K562 treated with DMSO at 1 percent for 12 hours (cell line): ENCODE measurements around the gene EIF2B4. TPM values are rescaled to one million over a fixed set of nuclear protein-coding genes. Genes with fewer than 3 reads are reported as not detected.

Experiments
- total RNA-seq: library from RNA; unstranded; fragments of 300-600 nt; gene quantifications from 2 replicates; pipeline ENCODE4 v1.2.3, GENCODE V29; 2022; ENCODE audit not compliant: insufficient read depth

The EIF2B4 gene
- total RNA-seq: 65.5 and 71.2 TPM in 2 replicates

GRCh38 chr2:27370026-27370815 is at the start of gene EIF2B4, which contains the start of gene SNX17:
Gene EIF2B4 (minus strand): TSS chr2:27370338. CDS start chr2:27370314, 24 bp downstream.
Gene SNX17 (plus strand): TSS chr2:27370616. CDS start chr2:27370744, 128 bp downstream.

DNA sequence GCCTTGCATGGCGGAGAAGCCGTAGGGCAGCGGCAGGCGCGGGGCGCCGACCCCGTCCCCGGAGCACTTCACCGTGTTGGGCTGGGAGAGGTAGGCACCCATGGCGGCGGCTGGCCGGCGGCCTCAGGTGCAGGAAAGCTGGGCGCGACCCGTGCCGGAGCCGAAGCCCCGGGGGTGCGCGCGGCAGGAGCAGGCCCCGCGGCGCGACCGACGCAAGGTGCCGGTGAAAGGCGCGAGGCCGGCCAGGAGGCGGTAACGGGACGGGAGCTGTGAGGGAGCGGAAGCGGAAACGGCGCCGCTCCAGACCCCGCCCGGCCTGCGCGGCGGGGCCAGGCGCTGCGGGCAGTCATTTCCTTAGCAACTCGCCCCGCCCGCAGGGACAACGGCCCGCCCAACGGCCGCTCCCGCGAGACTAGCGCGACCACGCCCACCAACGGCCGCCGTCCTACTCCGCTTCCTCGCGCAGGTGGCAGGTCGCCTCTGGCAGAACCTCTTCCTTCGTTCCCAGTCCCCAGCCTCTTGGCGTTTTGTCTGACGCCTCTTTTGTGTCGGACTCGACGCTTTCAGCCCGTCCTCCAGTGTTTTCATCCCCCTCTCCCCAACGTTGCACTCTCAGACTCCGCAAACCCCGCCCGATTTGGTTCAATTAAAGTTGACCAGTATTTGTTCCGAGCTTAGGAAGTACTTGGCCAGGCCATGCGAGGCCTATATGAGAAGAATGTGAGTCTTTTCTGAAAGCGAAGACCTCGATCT is 39.4 kb upstream of the EIF2B4 start, which contains the start of gene PPM1G:
Gene PPM1G, minus strand, starts transcription at position 271 of the 753 bp plus-strand sequence. Its CDS starts 169 bp downstream, at position 102.

GRCh38 chr2:27380626-27381545 is 10.7 kb upstream of the EIF2B4 start, which contains the start of gene ZNF513:
Gene ZNF513 (minus strand): TSS chr2:27380734. CDS start chr2:27380526, 208 bp downstream.

GRCh38 chr2:27356382-27357181 is 13.6 kb downstream of the EIF2B4 start, which contains the start of gene GTF3C2:
Gene GTF3C2 (minus strand): TSS chr2:27356764. CDS start chr2:27343554, 13,210 bp downstream.

GRCh38 chr2:27322766-27323595 is 47.2 kb downstream of the EIF2B4 start, which contains the start of gene MPV17:
Gene MPV17 (minus strand): TSS chr2:27323097. CDS start chr2:27322517, 580 bp downstream.

Other genes starting within 250 kb of the EIF2B4 start
- gene ABHD1, start 246.5 kb downstream of the EIF2B4 start, total RNA-seq: not detected in 2 replicates
- gene PREB, start 235.7 kb downstream of the EIF2B4 start, total RNA-seq: 70.9 and 81.1 TPM in 2 replicates
- not detected in 2 replicates for gene PRR30, start 230.9 kb downstream of the EIF2B4 start, total RNA-seq
- not detected in 2 replicates for gene TCF23, start 221.3 kb downstream of the EIF2B4 start, total RNA-seq
- 90.6 and 94.9 TPM in 2 replicates for gene ATRAID, start 158.3 kb downstream of the EIF2B4 start, total RNA-seq
- gene SLC5A6, start 158.1 kb downstream of the EIF2B4 start, total RNA-seq: 16.8 and 39.2 TPM in 2 replicates
- 24.7 and 44.2 TPM in 2 replicates for gene CAD, start 153.0 kb downstream of the EIF2B4 start, total RNA-seq
- 1.9 and 3.6 TPM in 2 replicates for gene SLC30A3, start 107.3 kb downstream of the EIF2B4 start, total RNA-seq
- gene DNAJC5G, start 94.9 kb downstream of the EIF2B4 start, total RNA-seq: not detected in 2 replicates
- not detected in 2 replicates for gene TRIM54, start 87.9 kb downstream of the EIF2B4 start, total RNA-seq
- gene UCN, start 61.9 kb downstream of the EIF2B4 start, total RNA-seq: 10.6 and 12.6 TPM in 2 replicates
- 51.4 and 75.4 TPM in 2 replicates for gene MPV17, start 47.2 kb downstream of the EIF2B4 start, total RNA-seq
- gene GTF3C2, start 13.6 kb downstream of the EIF2B4 start, total RNA-seq: 28.5 and 55.0 TPM in 2 replicates
- 67.7 and 71.0 TPM in 2 replicates for gene SNX17, start 278 bp upstream of the EIF2B4 start, total RNA-seq
- 9.7 and 14.6 TPM in 2 replicates for gene ZNF513, start 10.4 kb upstream of the EIF2B4 start, total RNA-seq
- 98.2 and 115 TPM in 2 replicates for gene PPM1G, start 39.3 kb upstream of the EIF2B4 start, total RNA-seq
- 51.5 and 71.6 TPM in 2 replicates for gene NRBP1, start 58.3 kb upstream of the EIF2B4 start, total RNA-seq
- 2.6 TPM in 1 of 2 replicates, not detected in the other for gene KRTCAP3, start 72.0 kb upstream of the EIF2B4 start, total RNA-seq
- 9.0 and 15.1 TPM in 2 replicates for gene IFT172, start 119.4 kb upstream of the EIF2B4 start, total RNA-seq
- 18.8 and 20.6 TPM in 2 replicates for gene FNDC4, start 124.9 kb upstream of the EIF2B4 start, total RNA-seq
- gene GCKR, start 126.5 kb upstream of the EIF2B4 start, total RNA-seq: not detected in 2 replicates
- gene ZNF512, start 212.7 kb upstream of the EIF2B4 start, total RNA-seq: 9.5 and 44.1 TPM in 2 replicates